Duodenal mucosa (tissue), 2 donors: ENCODE data around the gene ANO2.
"Not testable (repeated sequence)": the region's sequence is repeated elsewhere in the genome, so short reads cannot be mapped to it uniquely, and the experiment has no call there.

Experiments used
- H3K27ac ChIP-seq: one replicate; pipeline ENCODE4 v1.7.0; 2013; ENCODE audit warnings: low read depth, low read length
- H3K27me3 ChIP-seq, 2 donors: one replicate each; pipeline ENCODE4 v1.7.0; 2013; ENCODE audit warnings: low read length in 2 of 2, control low read depth in 1 of 2; ENCODE audit not compliant: insufficient read depth in 2 of 2, control insufficient read depth in 1 of 2
- H3K36me3 ChIP-seq, 2 donors: one replicate each; pipeline ENCODE4 v1.7.0; 2013; ENCODE audit warnings: low read length in 2 of 2, control low read depth in 1 of 2; ENCODE audit not compliant: insufficient read depth in 2 of 2, control insufficient read depth in 1 of 2
- H3K4me1 ChIP-seq, 2 donors: one replicate each; pipeline ENCODE4 v1.7.0; 2013; ENCODE audit warnings: low read length in 2 of 2, control low read depth in 1 of 2; ENCODE audit not compliant: insufficient read depth in 2 of 2, control insufficient read depth in 1 of 2
- H3K4me3 ChIP-seq, 2 donors: one replicate each; pipeline ENCODE4 v1.7.0; 2013; ENCODE audit warnings: low read length in 2 of 2, low read depth in 1 of 2
- H3K9ac ChIP-seq, 2 donors: one replicate each; pipeline ENCODE4 v1.7.0; 2013; ENCODE audit warnings: low read length in 2 of 2, low read depth in 1 of 2
- H3K9me3 ChIP-seq, 2 donors: one replicate each; pipeline ENCODE4 v1.7.0; 2013; ENCODE audit warnings: low read length in 2 of 2, control low read depth in 1 of 2; ENCODE audit not compliant: control insufficient read depth in 1 of 2

The ANO2 gene

DNA sequence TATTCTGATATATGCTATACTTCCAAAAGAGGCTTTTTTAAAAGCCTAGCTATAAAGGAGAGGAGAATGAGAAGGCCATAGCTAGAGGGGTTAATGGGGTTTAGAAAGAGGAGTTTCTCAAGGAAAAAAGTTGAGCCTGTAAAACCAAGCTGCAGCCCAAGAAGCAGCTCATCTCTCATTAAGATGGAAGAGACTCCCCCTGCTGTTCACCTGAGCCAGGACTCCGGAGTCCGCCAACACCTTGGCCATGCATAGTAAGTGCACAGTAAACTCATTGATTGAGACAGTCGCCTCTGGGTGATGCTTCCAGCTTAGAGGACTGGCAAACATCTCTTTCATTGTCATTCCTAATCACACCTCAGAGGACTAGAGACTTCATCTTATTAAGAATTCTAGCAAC is 46.2 kb downstream of the ANO2 start:
- no peak overlapping the region for H3K4me3 ChIP-seq
- no peak overlapping the region for H3K27ac ChIP-seq
- no peaks in the 10 kb centered on the region for H3K9me3 ChIP-seq
- no peaks in the 10 kb centered on the region for H3K36me3 ChIP-seq
- H3K4me1 ChIP-seq = no peaks in the 10 kb centered on the region
- no peak overlapping the region for H3K9ac ChIP-seq
- H3K27me3 ChIP-seq = peaks cover 0 to 14% of the 10 kb centered on the region in 2 donors

DNA sequence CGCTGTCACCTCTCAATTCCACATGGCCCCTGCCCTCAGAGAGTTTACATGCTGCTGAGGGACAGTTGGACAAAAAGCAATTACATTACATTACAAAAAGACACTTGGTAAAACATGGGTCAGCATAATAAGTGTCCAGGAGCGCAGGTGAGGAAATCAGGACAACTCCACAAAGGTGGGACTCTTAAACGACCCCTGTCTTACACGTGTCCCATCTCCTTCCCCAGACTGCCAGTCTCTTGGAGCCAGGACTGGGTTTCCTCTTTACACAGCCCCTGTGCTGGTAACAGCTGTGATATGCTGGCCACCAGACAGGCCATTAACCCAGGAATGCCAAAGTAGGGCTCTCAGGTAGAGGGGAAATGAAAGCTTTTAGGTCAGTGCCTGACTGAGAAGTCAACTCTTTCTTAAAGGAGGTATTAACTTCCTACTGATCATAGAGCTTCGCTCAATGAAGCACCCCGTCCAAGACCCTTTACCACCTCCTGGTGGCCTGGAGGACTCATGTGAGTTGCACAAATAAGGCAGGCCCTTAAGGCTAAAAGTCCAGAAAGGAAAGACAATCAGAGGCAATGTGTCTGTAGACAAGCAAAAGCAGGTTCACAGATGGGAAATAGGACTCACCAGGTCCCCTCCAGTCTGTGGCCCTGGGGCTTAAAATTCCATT is 55.5 kb downstream of the ANO2 start:
- no peak overlapping the region for H3K4me3 ChIP-seq
- no peaks in the 10 kb centered on the region for H3K27me3 ChIP-seq
- no peak overlapping the region for H3K27ac ChIP-seq
- no peaks in the 10 kb centered on the region for H3K9me3 ChIP-seq
- no peak overlapping the region for H3K9ac ChIP-seq
- no peaks in the 10 kb centered on the region for H3K36me3 ChIP-seq
- no peaks in the 10 kb centered on the region for H3K4me1 ChIP-seq

DNA sequence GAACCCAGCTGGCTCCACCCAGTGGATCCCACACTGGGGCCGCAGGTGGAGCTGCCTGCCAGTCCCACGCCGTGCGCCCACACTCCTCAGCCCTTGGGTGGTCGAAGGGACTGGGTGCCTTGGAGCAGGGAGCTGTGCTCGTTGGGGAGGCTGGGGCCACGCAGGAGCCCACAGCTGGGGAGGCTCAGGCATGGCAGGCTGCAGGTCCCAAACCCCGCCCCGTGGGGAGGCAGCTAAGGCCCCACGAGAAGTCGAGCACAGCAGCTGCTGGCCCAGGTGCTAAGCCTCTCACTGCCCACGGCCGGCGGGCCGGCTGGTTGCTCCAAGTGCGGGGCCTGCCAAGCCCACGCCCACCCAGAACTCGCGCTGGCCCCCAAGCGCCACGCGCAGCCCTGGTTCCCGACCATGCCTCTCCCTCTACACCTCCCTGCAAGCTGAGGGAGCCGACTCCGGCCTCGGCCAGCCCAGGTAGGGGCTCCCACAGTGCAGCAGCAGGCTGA is 56.2 kb downstream of the ANO2 start:
- Histone ChIP-seq H3K36me3 (no peaks in the 10 kb centered on the region), H3K27ac (no peak overlapping the region), H3K27me3 (no peaks in the 10 kb centered on the region), H3K9ac (no peak overlapping the region), H3K4me3 (no peak overlapping the region), H3K4me1 (no peaks in the 10 kb centered on the region), H3K9me3 (no peaks in the 10 kb centered on the region)

DNA sequence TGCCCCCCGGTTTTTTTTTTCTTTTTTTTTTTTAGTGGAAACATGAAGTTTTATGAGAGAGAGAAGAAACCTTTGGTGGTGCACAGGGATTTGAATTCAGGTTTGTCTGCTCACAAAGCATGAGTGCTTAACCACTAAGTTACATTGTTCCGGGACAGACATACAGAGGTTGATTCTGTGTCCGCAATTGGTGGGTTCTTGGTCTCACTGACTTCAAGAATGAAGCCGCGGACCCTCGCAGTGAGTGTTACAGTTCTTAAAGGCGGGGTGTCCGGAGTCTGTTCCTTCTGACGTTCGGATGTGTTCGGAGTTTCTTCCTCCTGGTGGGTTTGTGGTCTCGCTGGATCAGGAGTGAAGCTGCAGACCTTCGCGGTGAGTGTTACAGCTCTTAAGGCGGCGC is 57.2 kb downstream of the ANO2 start:
- H3K4me3 ChIP-seq, H3K9ac ChIP-seq, H3K36me3 ChIP-seq, H3K27me3 ChIP-seq, H3K27ac ChIP-seq, H3K9me3 ChIP-seq, H3K4me1 ChIP-seq: not testable (repeated sequence)

DNA sequence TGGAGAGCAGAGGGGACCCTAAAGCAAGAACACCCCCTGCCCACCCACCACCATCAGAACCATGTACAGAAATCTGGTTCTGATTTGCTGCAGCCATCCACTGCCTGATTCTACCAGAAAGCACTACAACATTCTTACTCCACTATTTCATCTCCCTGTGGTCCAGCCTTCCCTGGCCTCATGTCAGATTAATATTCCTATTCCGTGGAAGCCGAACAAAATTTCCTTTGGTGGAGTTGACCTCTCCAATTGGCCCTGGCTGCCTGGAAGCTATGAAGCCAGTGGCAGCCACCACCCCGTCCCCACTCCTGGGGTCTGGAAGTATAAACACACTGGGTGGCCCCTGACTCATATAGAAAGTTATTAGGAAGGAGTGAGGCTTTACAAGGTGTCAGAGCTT is 60.2 kb downstream of the ANO2 start:
- H3K9me3 ChIP-seq = no peaks in the 10 kb centered on the region
- H3K4me3 ChIP-seq = no peak overlapping the region
- H3K4me1 ChIP-seq = no peaks in the 10 kb centered on the region
- H3K36me3 ChIP-seq = no peaks in the 10 kb centered on the region
- H3K27ac ChIP-seq = no peak overlapping the region
- peaks cover 0 to 5% of the 10 kb centered on the region in 2 donors for H3K27me3 ChIP-seq
- H3K9ac ChIP-seq = no peak overlapping the region

DNA sequence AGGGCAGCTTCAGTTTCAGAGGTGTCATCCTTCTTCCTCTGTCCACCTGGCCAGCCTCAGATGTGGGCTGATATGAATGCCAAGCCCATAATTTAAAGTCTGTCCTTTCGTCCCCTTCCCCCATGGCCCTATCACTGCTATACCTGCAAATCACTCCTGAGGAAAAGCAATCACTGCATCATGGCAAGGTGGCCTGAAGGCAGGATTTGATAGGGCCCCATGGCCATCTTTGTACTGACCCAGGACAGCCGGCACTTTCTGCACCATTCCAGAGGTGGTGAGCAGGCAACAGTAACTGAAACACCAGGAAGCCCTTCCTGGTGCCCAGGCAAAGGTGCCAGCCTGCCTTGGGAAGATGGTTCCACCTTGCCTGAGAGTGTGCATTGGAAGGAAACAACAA is 60.8 kb downstream of the ANO2 start:
- no peaks in the 10 kb centered on the region for H3K36me3 ChIP-seq
- no peaks in the 10 kb centered on the region for H3K9me3 ChIP-seq
- no peak overlapping the region for H3K9ac ChIP-seq
- no peak overlapping the region for H3K27ac ChIP-seq
- H3K4me3 ChIP-seq = no peak overlapping the region
- peaks cover 0 to 5% of the 10 kb centered on the region in 2 donors for H3K27me3 ChIP-seq
- H3K4me1 ChIP-seq = no peaks in the 10 kb centered on the region

DNA sequence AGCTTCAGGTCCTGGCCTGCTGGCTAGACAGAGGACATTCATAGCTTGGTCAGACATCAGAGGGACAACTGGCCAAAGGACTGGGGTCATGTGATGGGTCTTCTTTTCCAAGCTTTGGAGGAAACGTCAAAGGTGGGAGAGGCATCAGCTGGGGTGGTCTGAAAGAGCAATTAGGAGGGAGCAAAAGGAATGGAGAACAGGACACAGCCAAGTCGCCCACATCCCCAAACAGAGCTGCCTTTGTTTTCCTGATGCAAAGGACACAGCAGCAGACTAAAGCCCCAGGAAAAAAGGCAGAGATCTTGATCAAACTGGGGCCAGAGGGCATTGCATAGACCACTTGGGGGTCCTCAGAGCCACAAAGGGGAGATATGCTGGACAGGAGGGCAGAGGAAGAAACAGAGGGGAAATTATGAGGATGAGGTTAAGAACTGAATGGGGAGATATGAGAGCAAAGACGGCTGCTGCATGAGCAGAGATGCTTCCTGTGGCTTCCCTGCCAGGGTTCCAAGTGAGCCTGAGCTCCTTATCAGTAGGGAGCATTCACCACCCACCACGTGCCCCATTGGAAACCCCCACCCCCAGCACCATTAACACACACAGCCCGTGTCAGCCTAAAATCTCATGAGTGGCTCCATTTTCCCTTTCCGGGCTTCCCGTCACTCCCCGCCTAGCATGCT is 62.4 kb downstream of the ANO2 start:
- Histone ChIP-seq H3K4me3 (no peak overlapping the region), H3K27ac (no peak overlapping the region), H3K36me3 (no peaks in the 10 kb centered on the region), H3K9ac (no peak overlapping the region), H3K9me3 (no peaks in the 10 kb centered on the region), H3K4me1 (no peaks in the 10 kb centered on the region), H3K27me3 (peaks cover 0 to 5% of the 10 kb centered on the region in 2 donors)

DNA sequence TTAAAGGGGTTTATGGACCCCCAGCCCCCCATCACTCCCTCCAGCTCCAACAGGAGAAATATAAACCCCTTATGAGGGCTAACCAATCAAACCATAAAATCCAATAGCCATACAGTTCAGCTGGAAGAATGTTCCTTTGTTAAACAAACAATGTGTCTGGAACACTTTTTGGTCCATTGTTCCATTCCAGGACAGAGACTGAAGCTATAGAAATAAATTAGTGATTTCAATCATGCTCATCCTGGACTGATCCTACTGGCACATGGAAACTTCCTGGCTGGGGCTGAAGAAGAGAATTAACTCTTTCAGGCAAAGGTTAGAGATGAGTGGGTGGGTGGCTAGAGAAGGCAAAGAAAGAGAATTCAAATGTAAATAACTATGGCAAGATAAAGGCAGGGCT is 63.4 kb downstream of the ANO2 start:
- H3K27ac ChIP-seq = no peak overlapping the region
- no peaks in the 10 kb centered on the region for H3K4me1 ChIP-seq
- H3K4me3 ChIP-seq = no peak overlapping the region
- H3K36me3 ChIP-seq = no peaks in the 10 kb centered on the region
- no peak overlapping the region for H3K9ac ChIP-seq
- no peaks in the 10 kb centered on the region for H3K9me3 ChIP-seq
- H3K27me3 ChIP-seq = peaks cover 0 to 5% of the 10 kb centered on the region in 2 donors

DNA sequence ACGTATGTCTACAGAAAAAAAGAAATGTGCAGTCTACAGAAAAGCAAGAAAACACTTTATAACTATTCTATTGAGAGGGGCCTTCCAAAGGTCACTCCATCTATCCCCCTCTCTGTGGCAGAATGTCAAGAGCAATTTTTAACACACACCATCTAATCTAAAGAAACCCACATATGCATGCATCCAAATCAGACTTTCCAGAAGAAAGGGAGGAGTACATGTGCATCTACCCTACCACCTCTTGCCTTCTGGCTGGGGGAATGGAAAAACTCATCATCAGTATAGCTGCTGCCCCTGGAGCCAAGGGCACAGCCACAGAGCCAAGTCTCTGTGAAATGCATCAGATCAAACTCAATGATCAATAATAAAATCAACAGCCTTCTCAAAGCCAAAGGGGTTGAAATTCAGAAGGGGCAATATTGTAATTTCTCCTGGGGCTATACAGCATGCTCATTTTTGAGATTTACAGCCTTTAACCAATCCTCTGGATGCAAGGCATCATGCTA is 63.9 kb downstream of the ANO2 start:
- Histone ChIP-seq H3K9me3 (no peaks in the 10 kb centered on the region), H3K4me1 (no peaks in the 10 kb centered on the region), H3K27ac (no peak overlapping the region), H3K27me3 (peaks cover 0 to 5% of the 10 kb centered on the region in 2 donors), H3K36me3 (no peaks in the 10 kb centered on the region), H3K9ac (no peak overlapping the region), H3K4me3 (no peak overlapping the region)

DNA sequence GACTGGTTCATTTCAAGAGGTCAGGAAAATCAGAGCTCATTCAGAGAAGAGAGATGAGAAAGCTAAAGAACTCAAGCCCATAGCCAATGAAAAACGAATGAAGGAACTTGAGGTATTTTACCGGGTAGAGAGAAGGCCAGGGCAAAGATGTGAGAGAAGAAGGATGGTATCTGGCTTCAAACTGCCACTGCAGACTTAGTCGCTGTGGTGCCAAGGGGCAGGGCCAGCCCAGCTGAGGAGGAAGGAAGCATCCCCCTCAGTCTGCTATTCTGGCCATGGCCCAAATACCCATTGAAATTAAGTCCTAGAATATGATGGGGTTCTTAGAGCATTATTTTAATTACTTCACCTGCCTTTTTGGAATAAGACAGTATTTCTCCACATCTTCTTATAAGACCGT is 69.2 kb downstream of the ANO2 start:
- no peak overlapping the region for H3K4me3 ChIP-seq
- no peaks in the 10 kb centered on the region for H3K36me3 ChIP-seq
- H3K9me3 ChIP-seq = no peaks in the 10 kb centered on the region
- no peaks in the 10 kb centered on the region for H3K27me3 ChIP-seq
- H3K9ac ChIP-seq = no peak overlapping the region
- H3K27ac ChIP-seq = no peak overlapping the region
- no peaks in the 10 kb centered on the region for H3K4me1 ChIP-seq
